Measurements from ENCODE around the gene FRMPD2.

DNA sequence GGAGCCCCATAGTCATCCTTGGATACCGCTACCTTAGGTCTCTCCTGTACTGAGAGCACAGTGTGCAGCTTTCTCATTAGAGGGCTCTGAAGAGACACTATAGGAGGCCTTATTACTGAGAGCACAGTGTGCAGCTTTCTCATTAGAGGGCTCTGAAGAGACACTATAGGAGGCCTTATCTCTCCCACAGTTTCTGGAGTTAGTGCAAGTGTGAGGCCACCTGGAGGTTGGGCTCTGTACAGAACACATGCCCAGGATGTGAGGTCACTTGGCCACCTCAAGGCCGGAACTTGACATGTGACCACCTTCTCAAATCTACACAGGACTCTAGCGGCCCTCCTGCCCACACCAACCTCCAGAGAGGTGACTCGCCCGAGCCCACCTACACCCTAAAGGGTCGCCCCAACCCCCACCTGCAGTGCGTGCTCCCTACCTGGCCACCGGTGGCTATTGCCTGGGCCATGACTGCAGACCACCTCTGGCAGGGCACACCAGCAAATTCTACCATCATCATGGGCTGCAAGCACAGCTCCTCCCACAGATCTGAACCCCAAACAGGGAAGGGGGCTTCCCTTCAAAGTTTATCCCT lies 24.6 kb downstream of the FRMPD2 start:
- TF ChIP-seq, protein P1, sequence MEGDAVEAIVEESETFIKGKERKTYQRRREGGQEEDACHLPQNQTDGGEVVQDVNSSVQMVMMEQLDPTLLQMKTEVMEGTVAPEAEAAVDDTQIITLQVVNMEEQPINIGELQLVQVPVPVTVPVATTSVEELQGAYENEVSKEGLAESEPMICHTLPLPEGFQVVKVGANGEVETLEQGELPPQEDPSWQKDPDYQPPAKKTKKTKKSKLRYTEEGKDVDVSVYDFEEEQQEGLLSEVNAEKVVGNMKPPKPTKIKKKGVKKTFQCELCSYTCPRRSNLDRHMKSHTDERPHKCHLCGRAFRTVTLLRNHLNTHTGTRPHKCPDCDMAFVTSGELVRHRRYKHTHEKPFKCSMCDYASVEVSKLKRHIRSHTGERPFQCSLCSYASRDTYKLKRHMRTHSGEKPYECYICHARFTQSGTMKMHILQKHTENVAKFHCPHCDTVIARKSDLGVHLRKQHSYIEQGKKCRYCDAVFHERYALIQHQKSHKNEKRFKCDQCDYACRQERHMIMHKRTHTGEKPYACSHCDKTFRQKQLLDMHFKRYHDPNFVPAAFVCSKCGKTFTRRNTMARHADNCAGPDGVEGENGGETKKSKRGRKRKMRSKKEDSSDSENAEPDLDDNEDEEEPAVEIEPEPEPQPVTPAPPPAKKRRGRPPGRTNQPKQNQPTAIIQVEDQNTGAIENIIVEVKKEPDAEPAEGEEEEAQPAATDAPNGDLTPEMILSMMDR (IDR thresholded peaks at IDR 0.05), result no peak
- TF ChIP-seq POLR2A (IDR thresholded peaks at IDR 0.05) (no peak), POLR2AphosphoS5 (IDR thresholded peaks at IDR 0.05) (no peak)

Measured in sigmoid colon (tissue), 4 donors.